ENCODE results near the gene FADD.

- TF ChIP-seq CTCF (IDR thresholded peaks at IDR 0.05; ENCODE audit: insufficient read depth, low read depth, low read length) (no peak), EZH2 (IDR thresholded peaks at IDR 0.05; ENCODE audit: insufficient read depth, low read length) (no peak)
These were observed 15.3 kb upstream of the FADD start for GRCh38 chr11:70187771-70188170.

Measured in astrocyte (in vitro differentiated cells and primary cell).